HCT116 (cell line): ENCODE measurements around the gene MMS19. TPM values are rescaled to one million over a fixed set of nuclear protein-coding genes. Genes with fewer than 3 reads are reported as not detected.

ENCODE experiments used
- ATAC-seq: fragments of 200-7000 bp; cut with Tn5 transposase; 2 replicates; pipeline ENCODE4 v1.9.1; 2020; ENCODE audit warnings: mild to moderate bottlenecking, moderate library complexity
- BruUV-seq: library from RNA; stranded (reverse); fragments of 400-500 nt; replicated peaks from 2 replicates; lab custom pipeline; 2021; lab: Mats Ljungman, UMichigan
- CTCF ChIA-PET: fragments of 300-600 bp; sonication (Branson Sonifier 250); formaldehyde crosslinking; loops from one replicate; lab custom pipeline; 2021; ENCODE audit warnings: antibody characterized with exemption; lab: Charles Lee
- POLR2A ChIA-PET: fragments of 300-600, 350-600 bp; sonication (Branson Sonifier 250); formaldehyde crosslinking; loops from one replicate; lab custom pipeline; 2021; ENCODE audit warnings: antibody characterized with exemption; lab: Charles Lee
- RAD21 ChIA-PET, 2 experiments: fragments of 300-600 bp; sonication (Branson Sonifier 250); formaldehyde crosslinking; loops; one replicate each; lab custom pipeline; 2023; ENCODE audit warnings: low total read pairs in 2 of 2; ENCODE audit not compliant: uncharacterized antibody in 2 of 2, unreplicated experiment in 2 of 2, low non-redundant PET in 1 of 2; lab: Charles Lee
- DNase-seq: peaks from one replicate; pipeline ENCODE4 v3.0.0-alpha.2; 2010; ENCODE audit warnings: low read depth, low spot score
- H2AFZ ChIP-seq: fragments of 200-600 bp; shearing (Covaris generic), sonication (generic); 2 replicates; pipeline ENCODE4 v1.6.1; 2017; ENCODE audit warnings: low read depth, mixed run types, mixed read lengths, antibody characterized with exemption, low read length; ENCODE audit not compliant: poor library complexity, severe bottlenecking
- H3K27ac ChIP-seq: 2 replicates; pipeline ENCODE4 v1.5.1; 2012; ENCODE audit warnings: low read depth, low read length
- H3K27me3 ChIP-seq: fragments of 200-600 bp; sonication (generic); 2 replicates; pipeline ENCODE4 v1.6.1; 2016; ENCODE audit warnings: mixed run types, low read length, mixed read lengths; ENCODE audit not compliant: insufficient read depth
- H3K36me3 ChIP-seq, 2 experiments: fragments of 200-500 bp in 1 of 2; fragments of 200-600 bp in 1 of 2; sonication (Bioruptor generic) in 1 of 2; sonication (generic) in 1 of 2; 2 replicates each; pipeline versions ENCODE4 v1.5.1 to v1.6.1; 2014 to 2016; ENCODE audit warnings: low read length in 2 of 2, inconsistent platforms in 1 of 2, mixed read lengths in 1 of 2, mixed run types in 1 of 2; ENCODE audit not compliant: insufficient read depth in 2 of 2, control insufficient read depth in 1 of 2
- H3K4me1 ChIP-seq, 2 experiments: fragments of 200-600 bp in 1 of 2; sonication (generic) in 1 of 2; 2 replicates each; pipeline versions ENCODE4 v1.5.1 to v1.6.1; 2012 to 2017; ENCODE audit warnings: low read length in 2 of 2, inconsistent platforms in 1 of 2, mild to moderate bottlenecking in 1 of 2, mixed read lengths in 1 of 2, mixed run types in 1 of 2, moderate library complexity in 1 of 2; ENCODE audit not compliant: insufficient read depth in 2 of 2, control insufficient read depth in 1 of 2
- H3K4me2 ChIP-seq: fragments of 200-600 bp; sonication (generic); 2 replicates; pipeline ENCODE4 v1.6.1; 2017; ENCODE audit warnings: mixed run types, low read length, mixed read lengths
- H3K4me3 ChIP-seq, 2 experiments: fragments of 200-600 bp in 1 of 2; sonication (generic) in 1 of 2; replicated peaks in 1 of 2; 2 replicates each; pipeline ENCODE4 v1.5.1; 2011 to 2016; ENCODE audit warnings: low read length in 2 of 2, control low read depth in 1 of 2, low read depth in 1 of 2, mild to moderate bottlenecking in 1 of 2, mixed read lengths in 1 of 2, mixed run types in 1 of 2
- H3K79me2 ChIP-seq: fragments of 200-600 bp; sonication (generic); 2 replicates; pipeline ENCODE4 v1.6.1; 2017; ENCODE audit warnings: mild to moderate bottlenecking, mixed run types, low read length, moderate library complexity, mixed read lengths; ENCODE audit not compliant: insufficient read depth
- H3K9ac ChIP-seq: fragments of 200-600 bp; sonication (generic); 2 replicates; pipeline ENCODE4 v1.6.1; 2016; ENCODE audit warnings: low read length, mixed read lengths
- H3K9me2 ChIP-seq: fragments of 200-600 bp; sonication (generic), shearing (Covaris generic); 2 replicates; pipeline ENCODE4 v1.6.1; 2017; ENCODE audit warnings: mixed run types, mild to moderate bottlenecking, moderate library complexity; ENCODE audit not compliant: insufficient read depth
- H3K9me3 ChIP-seq, 2 experiments: fragments of 200-500 bp in 1 of 2; fragments of 200-600 bp in 1 of 2; sonication (Bioruptor generic) in 1 of 2; sonication (generic) in 1 of 2; 2 replicates each; pipeline ENCODE4 v1.6.1; 2014 to 2017; ENCODE audit warnings: low read length in 2 of 2, mixed read lengths in 2 of 2, inconsistent platforms in 1 of 2, low read depth in 1 of 2, mild to moderate bottlenecking in 1 of 2, mixed run types in 1 of 2, moderate library complexity in 1 of 2; ENCODE audit not compliant: control insufficient read depth in 1 of 2, insufficient read depth in 1 of 2
- H4K20me1 ChIP-seq: fragments of 200-600 bp; sonication (generic), shearing (Covaris generic); 2 replicates; pipeline ENCODE4 v1.6.1; 2017; ENCODE audit warnings: mixed run types, mild to moderate bottlenecking, moderate library complexity; ENCODE audit not compliant: insufficient read depth
- ATF3 ChIP-seq: IDR thresholded peaks from 2 replicates; pipeline ENCODE4 v1.6.1; 2012
- CEBPB ChIP-seq: IDR thresholded peaks from 2 replicates; pipeline ENCODE4 v1.6.1; 2012; ENCODE audit warnings: low read depth
- CTCF ChIP-seq, 3 experiments: fragments of 200-600 bp in 1 of 3; sonication (generic) in 1 of 3; IDR thresholded peaks in 2 of 3; conservative IDR thresholded peaks in 1 of 3; 2 replicates each; pipeline ENCODE4 v1.5.1; 2012 to 2017; ENCODE audit warnings: low read depth in 2 of 3, low read length in 2 of 3, antibody characterized with exemption in 1 of 3, borderline replicate concordance in 1 of 3, control low read depth in 1 of 3, mild to moderate bottlenecking in 1 of 3, mixed read lengths in 1 of 3, mixed run types in 1 of 3, moderate library complexity in 1 of 3; ENCODE audit not compliant: insufficient read depth in 1 of 3
- EGR1 ChIP-seq: IDR thresholded peaks from 2 replicates; pipeline ENCODE4 v1.6.1; 2012; ENCODE audit warnings: low read depth
- EZH2phosphoT487 ChIP-seq: fragments of 200-600 bp; IDR thresholded peaks from 2 replicates; pipeline ENCODE4 v1.6.1; 2018; ENCODE audit warnings: antibody characterized with exemption, borderline replicate concordance
- MAX ChIP-seq: IDR thresholded peaks from 2 replicates; pipeline ENCODE4 v1.6.1; 2012
- POLR2A ChIP-seq: IDR thresholded peaks from 2 replicates; pipeline ENCODE4 v1.7.0; 2011; ENCODE audit warnings: borderline replicate concordance; ENCODE audit not compliant: insufficient read depth, insufficient read length; ENCODE audit errors: extremely low read depth
- REST ChIP-seq: IDR thresholded peaks from 2 replicates; pipeline ENCODE4 v1.6.1; 2012; ENCODE audit warnings: low read depth
- SIN3A ChIP-seq: IDR thresholded peaks from 2 replicates; pipeline ENCODE4 v1.6.1; 2012; ENCODE audit warnings: low read depth
- TCF7L2 ChIP-seq: IDR thresholded peaks from 2 replicates; pipeline ENCODE4 v1.7.0; 2011; ENCODE audit warnings: borderline replicate concordance, inconsistent platforms; ENCODE audit not compliant: insufficient read depth, insufficient read length; ENCODE audit errors: extremely low read depth
- ZFX ChIP-seq: fragments of 450-650 bp; IDR thresholded peaks from 2 replicates; pipeline ENCODE4 v1.6.1; 2017
- intact Hi-C: fragments of 100-400 bp; cut with micrococcal nuclease; formaldehyde crosslinking; loops from 2 replicates; pipeline ENCODE4 v1.10.0; 2022
- total RNA-seq: library from RNA; stranded (reverse); gene quantifications from one replicate; pipeline ENCODE4 v1.2.1, GENCODE V29; 2021; ENCODE audit not compliant: unreplicated experiment

The MMS19 gene
- total RNA-seq, 1 experiment from 2014 or later = 101 TPM

- no peak overlapping the region for H3K27ac ChIP-seq
- peaks cover 66% of the 10 kb centered on the region for H3K79me2 ChIP-seq
- POLR2A ChIA-PET = no interaction called here
- H3K4me1 ChIP-seq = peaks cover 8 to 24% of the 10 kb centered on the region in 2 experiments
- TF ChIP-seq ZFX = no peak
- TF ChIP-seq EGR1 = no peak
- no peak for TF ChIP-seq CTCF (IDR thresholded peaks at IDR 0.05 in 2 of 3, conservative IDR thresholded peaks at IDR 0.05 in 1 of 3; ENCODE audit: borderline replicate concordance in 1 of 3, insufficient read depth in 1 of 3, low read depth in 2 of 3, low read length in 2 of 3)
- no peak for TF ChIP-seq TCF7L2
- TF ChIP-seq MAX = no peak
- TF ChIP-seq POLR2A = no peak
- no peak for TF ChIP-seq CEBPB
- no peak overlapping the region for H3K9ac ChIP-seq
- no peaks in the 10 kb centered on the region for H3K9me2 ChIP-seq
- peak overlapping the region; percentile 85; the same call in 1 of the 2 replicates for H3K4me2 ChIP-seq
- CTCF ChIA-PET = no interaction called here
- ATAC-seq (no peak), DNase-seq (no peak)
- no TSS peak for BruUV-seq
- no peak overlapping the region for H3K4me3 ChIP-seq
- H3K9me3 ChIP-seq = no peaks in the 10 kb centered on the region
- intact Hi-C loops = no loop called here
- RAD21 ChIA-PET = no interaction called here
- H3K36me3 ChIP-seq = peaks cover 29 to 45% of the 10 kb centered on the region in 2 experiments
- H3K27me3 ChIP-seq = no peaks in the 10 kb centered on the region
- no peak overlapping the region for H2AFZ ChIP-seq
- peaks cover 14% of the 10 kb centered on the region; the same call in 1 of the 2 replicates for H4K20me1 ChIP-seq
These were observed 69.6 kb downstream of the MMS19 start for GRCh38 chr10:97428572-97428981.

- ChIA-PET RAD21 (no interaction called here), POLR2A (interaction anchor here (0.9 kb wide), 1 partner anchor 71 kb away, joined by 3 read pairs; the partner anchor contains the start of gene UBTD1), CTCF (no interaction called here)
- peak overlapping the region; percentile 100 for H3K9ac ChIP-seq
- ATAC-seq = no peak
- peaks cover 66% of the 10 kb centered on the region for H3K79me2 ChIP-seq
- H3K9me2 ChIP-seq = no peaks in the 10 kb centered on the region
- H3K4me2 ChIP-seq = peak overlapping the region; percentile 85
- peaks cover 8 to 32% of the 10 kb centered on the region in 2 experiments for H3K4me1 ChIP-seq
- peaks cover 29 to 42% of the 10 kb centered on the region in 2 experiments for H3K36me3 ChIP-seq
- H3K27me3 ChIP-seq = no peaks in the 10 kb centered on the region
- H3K4me3 ChIP-seq = peak overlapping the region; percentile 87 to 98
- no peak overlapping the region for H2AFZ ChIP-seq
- peak overlapping the region; percentile 96 for H3K27ac ChIP-seq
- DNase-seq = no peak
- intact Hi-C loops = no loop called here
- no peak for TF ChIP-seq REST
- no peak for TF ChIP-seq EZH2phosphoT487
- TF ChIP-seq ZFX = no peak
- TF ChIP-seq SIN3A = 0 out of 2 replicates have a peak, but pooled peaks have one; percentile 8
- no peak for TF ChIP-seq ATF3
- peaks cover 14% of the 10 kb centered on the region; the same call in 1 of the 2 replicates for H4K20me1 ChIP-seq
- H3K9me3 ChIP-seq = no peaks in the 10 kb centered on the region
- BruUV-seq = TSS peak; percentile 49
These were observed 70.5 kb downstream of the MMS19 start for GRCh38 chr10:97427571-97428179.
